NCI-H187 (cell line): ENCODE data around the gene ZNF384.
A peak's percentile ranks its signal among the peaks of the same experiment; 100 is the strongest.

Experiments used
- DNase-seq, 2 experiments: peaks; one replicate each; lab custom pipeline; 2025; lab: John Stamatoyannopoulos, UW

ZNF384 gene

GRCh38 chr12:6653342-6653741, 35.8 kb downstream of the ZNF384 start:
- no peak for DNase-seq

DNA sequence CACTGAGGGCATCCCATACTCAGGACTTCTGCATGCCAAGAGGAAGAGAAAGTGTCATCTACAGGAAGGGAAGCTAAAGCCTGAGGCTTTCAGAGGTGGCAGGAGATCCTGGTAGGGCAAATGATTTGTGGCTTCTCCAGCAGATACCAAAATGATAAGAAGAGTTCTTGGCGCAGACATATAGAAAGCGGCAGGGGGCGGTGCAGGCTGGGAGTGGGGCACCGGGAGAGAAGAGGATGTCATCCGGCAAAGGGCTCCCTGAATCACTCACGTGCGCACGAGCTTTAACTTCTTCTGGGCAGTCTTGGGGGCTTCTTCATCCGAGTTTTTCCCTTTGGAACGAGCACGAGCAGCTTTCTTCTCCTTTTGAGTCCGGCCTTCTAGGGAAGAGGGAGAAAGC, 36.8 kb downstream of the ZNF384 start:
- DNase-seq, result no peak

GRCh38 chr12:6650832-6651231, 38.3 kb downstream of the ZNF384 start:
- DNase-seq, result no peak

- peak in 1 of 2 experiments; percentile 54 for DNase-seq
Observed at GRCh38 chr12:6647083-6647604, 42.0 kb downstream of the ZNF384 start, which contains the start of gene ACRBP. Gene ACRBP (minus strand): TSS chr12:6647432. CDS start chr12:6647366, 66 bp downstream.

- DNase-seq, result no peak
Observed at GRCh38 chr12:6646276-6647082, 42.7 kb downstream of the ZNF384 start.

DNA sequence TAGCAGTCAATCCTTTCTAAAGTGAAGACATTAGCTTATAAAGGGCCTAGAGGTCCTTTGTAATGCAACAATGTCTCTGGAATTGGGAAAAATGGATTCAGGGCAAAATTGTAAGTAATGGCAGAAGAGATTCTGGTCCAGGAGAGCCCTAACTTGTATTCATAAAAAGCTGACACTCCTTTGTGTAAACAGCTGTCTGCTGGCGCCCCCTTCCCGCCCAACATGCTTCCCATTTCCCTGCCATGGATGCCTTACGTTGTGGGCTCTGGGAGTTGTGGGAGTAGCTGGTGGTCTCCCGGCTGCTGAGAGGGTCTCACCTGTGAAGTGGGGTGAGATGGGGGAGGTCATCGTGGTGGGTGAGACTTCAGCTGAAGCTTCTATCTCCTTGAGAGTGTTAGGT, 44.3 kb downstream of the ZNF384 start:
- DNase-seq, result no peak

- no peak for DNase-seq
Observed at GRCh38 chr12:6644257-6644596, 44.9 kb downstream of the ZNF384 start.

- no peak for DNase-seq
Observed at GRCh38 chr12:6643569-6644256, 45.5 kb downstream of the ZNF384 start.

GRCh38 chr12:6641131-6641530, 48.0 kb downstream of the ZNF384 start:
- DNase-seq, result no peak

- no peak for DNase-seq
Observed at GRCh38 chr12:6640497-6640896, 48.7 kb downstream of the ZNF384 start.

DNA sequence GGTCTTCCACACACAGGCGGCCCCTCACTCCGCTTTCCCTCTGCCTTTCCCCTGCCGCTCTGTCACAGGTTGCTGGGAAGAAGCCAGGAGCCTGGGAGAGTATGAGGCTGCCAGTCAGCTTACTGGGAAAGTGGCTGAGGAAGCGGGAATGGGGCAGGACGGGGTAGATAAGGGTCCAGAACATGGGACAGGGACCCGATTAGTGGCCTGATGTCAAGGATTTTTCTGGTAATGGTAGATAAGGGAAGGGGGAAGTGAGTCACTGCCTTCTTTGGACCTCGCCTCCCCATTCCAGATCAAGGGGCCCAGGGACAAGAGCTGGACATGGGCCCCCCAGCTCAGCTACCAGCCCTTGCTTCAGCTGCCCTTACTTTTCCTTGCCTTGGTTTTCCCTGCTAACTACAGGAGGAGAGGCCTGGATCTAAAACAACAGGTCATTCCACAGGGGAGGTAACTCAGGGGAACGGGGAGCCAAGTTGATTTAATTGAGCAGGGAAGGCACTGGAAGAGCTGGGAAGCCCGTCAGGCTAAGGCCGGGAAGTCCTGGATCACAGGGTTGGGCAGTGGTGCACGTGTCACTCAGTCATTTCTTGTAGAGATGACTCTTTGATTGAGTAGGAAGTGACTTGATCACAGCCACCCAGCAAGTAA, 49.9 kb downstream of the ZNF384 start:
- no peak for DNase-seq

- DNase-seq, result no peak
Observed at GRCh38 chr12:6638305-6638704, 50.9 kb downstream of the ZNF384 start.

DNA sequence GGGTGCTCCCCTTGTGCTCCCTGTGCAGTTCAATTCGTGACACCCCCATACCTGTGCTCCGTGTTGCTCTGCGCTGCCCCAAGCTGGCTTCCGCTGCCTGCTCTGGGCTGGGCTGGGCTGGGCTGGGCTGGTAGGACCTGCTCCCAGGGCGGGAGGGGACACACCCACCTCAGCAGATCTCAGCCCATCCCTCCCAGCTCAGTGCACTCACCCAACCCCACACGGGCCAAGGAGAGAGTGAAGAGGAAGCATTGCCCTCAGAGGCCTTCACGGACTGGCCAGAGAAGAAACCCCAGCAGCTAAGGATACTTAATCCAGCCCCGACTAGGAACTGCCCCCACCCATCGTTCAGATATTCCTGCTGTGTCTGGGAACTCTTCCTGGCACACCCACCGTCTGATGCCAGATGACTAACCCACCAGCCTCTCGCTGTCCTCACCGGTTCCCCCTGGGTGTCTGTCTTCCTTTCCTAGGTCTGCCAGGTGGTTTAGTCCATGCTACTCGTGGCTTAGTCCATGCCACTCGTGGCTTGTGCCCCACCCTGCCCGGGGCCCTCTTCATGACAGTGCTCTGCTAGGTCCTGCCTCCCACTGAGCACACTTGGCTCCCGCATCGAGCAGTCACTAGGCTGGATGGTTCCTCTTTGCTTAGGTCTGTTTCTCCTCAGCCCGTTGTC, 53.2 kb downstream of the ZNF384 start, which contains the start of gene LPAR5:
Gene LPAR5, minus strand, starts transcription at position 104 of the 676 bp plus-strand sequence. CDS start 14,711 bp downstream, outside the sequence.
- no peak for DNase-seq

DNA sequence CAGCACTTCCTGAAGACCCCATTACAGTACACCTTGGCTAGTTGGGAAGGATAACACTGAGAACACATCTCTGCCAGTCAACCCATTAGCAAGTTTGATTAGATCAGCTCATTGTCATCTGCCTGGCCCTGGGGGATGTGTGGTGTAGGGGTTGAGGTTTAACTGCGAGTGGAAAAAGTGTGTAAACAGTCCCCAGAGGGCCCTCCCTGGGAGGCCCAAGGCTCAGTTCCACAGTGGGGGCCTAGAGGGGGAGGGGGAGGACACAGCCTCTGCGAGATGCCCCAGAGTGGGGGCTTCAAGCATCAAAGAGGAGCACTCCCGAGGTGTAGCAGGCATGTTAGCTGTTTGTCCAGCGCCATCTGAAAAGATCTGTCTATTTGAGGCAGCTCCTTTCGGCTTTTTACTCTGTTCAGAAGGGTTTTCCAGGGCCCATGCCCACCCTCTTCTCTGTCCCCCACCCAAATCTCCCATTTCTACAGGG, 53.8 kb downstream of the ZNF384 start:
- DNase-seq, result no peak

DNA sequence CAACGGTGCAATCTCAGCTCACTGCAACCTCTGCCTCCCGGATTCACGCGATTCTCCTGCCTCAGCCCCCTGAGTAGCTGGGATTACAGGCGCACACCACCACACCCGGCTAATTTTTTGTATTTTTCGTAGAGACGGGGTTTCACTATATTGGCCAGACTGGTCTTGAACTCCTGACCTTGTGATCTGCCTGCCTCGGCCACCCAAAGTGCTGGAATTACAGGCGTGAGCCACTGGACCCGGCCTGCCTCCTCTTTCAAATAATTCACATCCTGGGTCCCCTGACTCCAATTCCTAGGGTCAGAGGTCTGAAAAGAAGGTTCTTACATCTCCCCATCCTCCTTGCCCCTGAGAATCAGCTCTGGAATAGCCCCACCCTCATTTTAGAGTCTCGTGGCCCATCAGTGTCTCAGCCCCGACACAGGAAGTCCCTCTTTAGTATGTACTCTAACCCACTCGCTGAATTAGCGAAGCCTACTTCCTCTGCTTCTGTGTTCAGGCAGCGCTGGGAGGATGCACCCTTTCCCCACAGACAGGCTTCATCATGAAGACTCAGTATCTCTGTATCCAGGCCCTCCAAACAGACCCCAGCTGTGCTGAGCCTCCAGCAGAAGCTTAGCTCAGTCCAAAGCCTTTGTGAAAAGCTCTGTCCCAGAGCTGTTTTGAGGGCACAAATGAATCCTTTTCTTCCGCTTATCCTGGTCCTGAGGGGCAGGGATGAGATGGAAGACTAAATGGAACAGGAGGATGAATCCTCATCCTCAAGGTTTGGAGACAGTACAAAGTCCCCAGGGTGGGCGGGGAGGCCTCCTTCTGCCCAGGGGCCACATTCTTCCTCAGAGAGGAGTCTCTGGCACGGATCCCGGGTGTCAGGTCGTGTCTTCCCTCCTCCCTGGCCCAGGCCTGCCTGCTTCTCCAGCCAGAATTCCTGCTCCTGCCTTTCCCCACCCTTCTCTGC, 56.9 kb downstream of the ZNF384 start:
- no peak for DNase-seq

- DNase-seq, result no peak
Observed at GRCh38 chr12:6631549-6631961, 57.6 kb downstream of the ZNF384 start.

- DNase-seq, result no peak
Observed at GRCh38 chr12:6630736-6631135, 58.4 kb downstream of the ZNF384 start.

DNA sequence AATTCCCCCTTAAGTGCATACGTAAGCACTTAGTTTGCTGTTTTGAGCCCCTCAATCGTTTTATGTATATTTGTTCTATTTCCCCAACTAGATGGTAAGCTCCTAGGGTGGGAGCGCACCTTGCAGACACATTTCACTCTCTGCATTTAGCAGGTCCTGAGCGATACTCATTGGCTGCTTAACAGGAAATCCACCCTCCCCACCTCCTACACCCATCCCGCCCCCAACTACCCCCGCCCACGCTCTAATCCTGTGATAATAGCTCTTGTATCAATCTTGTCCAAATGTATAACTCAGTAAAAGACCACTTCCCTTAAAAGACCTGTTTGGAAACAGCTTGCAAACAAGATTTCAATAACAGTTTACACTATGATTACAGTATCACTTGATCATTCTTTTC, 61.6 kb downstream of the ZNF384 start:
- no peak for DNase-seq

GRCh38 chr12:6626654-6627283, 62.4 kb downstream of the ZNF384 start:
- no peak for DNase-seq

DNA sequence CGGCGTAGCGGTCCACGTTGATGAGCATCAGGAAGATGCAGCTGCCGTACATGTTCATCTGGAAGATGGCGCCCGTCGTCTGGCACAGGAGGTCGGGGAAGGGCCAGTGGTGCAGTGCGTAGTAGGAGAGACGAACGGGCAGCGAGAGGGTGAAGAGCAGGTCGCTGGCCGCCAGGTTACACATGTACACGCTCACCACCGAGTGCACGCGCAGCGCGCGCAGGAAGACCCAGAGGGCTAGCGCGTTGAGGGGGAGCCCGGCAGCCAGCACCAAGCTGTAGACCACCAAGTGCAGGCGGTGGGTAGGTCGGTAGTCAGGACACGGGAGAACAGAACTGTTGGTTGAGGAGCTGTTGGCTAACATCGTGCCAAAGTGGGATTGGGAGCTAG, 68.3 kb downstream of the ZNF384 start:
- DNase-seq, result no peak
